Trophoblast cell (in vitro differentiated cells and primary cell): ENCODE measurements around the gene EIF2A.

Experiments used
- DNase-seq, 2 donors: peaks; one replicate each; pipeline ENCODE4 v3.0.0-alpha.2; 2016
- H2AFZ ChIP-seq: 2 replicates; pipeline ENCODE4 v1.6.1; 2013; ENCODE audit warnings: low read length, moderate library complexity, mild to moderate bottlenecking; ENCODE audit not compliant: insufficient read depth, poor library complexity
- H2AK5ac ChIP-seq: 2 replicates; pipeline ENCODE4 v1.6.1; 2013; ENCODE audit warnings: mild to moderate bottlenecking, low read length
- H2BK120ac ChIP-seq: 2 replicates; pipeline ENCODE4 v1.6.1; 2013; ENCODE audit warnings: low read length, mild to moderate bottlenecking, moderate library complexity; ENCODE audit not compliant: insufficient read depth, poor library complexity
- H2BK12ac ChIP-seq: 2 replicates; pipeline ENCODE4 v1.6.1; 2013; ENCODE audit warnings: mild to moderate bottlenecking, low read length, moderate library complexity
- H2BK5ac ChIP-seq: 2 replicates; pipeline ENCODE4 v1.6.1; 2013; ENCODE audit warnings: low read length, low read depth, moderate library complexity, mild to moderate bottlenecking; ENCODE audit not compliant: poor library complexity
- H3K14ac ChIP-seq: 2 replicates; pipeline ENCODE4 v1.6.1; 2013; ENCODE audit warnings: mild to moderate bottlenecking, low read length
- H3K18ac ChIP-seq: 2 replicates; pipeline ENCODE4 v1.6.1; 2013; ENCODE audit warnings: mild to moderate bottlenecking, low read length
- H3K23ac ChIP-seq: 2 replicates; pipeline ENCODE4 v1.6.1; 2013; ENCODE audit warnings: low read length
- H3K27ac ChIP-seq: 2 replicates; pipeline ENCODE4 v1.5.1; 2013; ENCODE audit warnings: low read depth, mild to moderate bottlenecking, inconsistent platforms, low read length, moderate library complexity
- H3K27me3 ChIP-seq: 2 replicates; pipeline ENCODE4 v1.6.1; 2013; ENCODE audit warnings: inconsistent platforms, mild to moderate bottlenecking, low read length, moderate library complexity; ENCODE audit not compliant: insufficient read depth
- H3K36me3 ChIP-seq, 2 experiments: 1 replicate in 1 of 2; 2 replicates in 1 of 2; pipeline ENCODE4 v1.6.1; 2013; ENCODE audit warnings: low read length in 2 of 2, mild to moderate bottlenecking in 2 of 2, moderate library complexity in 1 of 2; ENCODE audit not compliant: insufficient read depth in 2 of 2, control insufficient read depth in 1 of 2
- H3K4ac ChIP-seq: 2 replicates; pipeline ENCODE4 v1.6.1; 2013; ENCODE audit warnings: low read depth, mild to moderate bottlenecking, low read length, moderate library complexity
- H3K4me1 ChIP-seq, 2 experiments: 1 replicate in 1 of 2; 2 replicates in 1 of 2; pipeline ENCODE4 v1.6.1; 2013; ENCODE audit warnings: low read length in 2 of 2, mild to moderate bottlenecking in 2 of 2, moderate library complexity in 1 of 2; ENCODE audit not compliant: insufficient read depth in 2 of 2, control insufficient read depth in 1 of 2
- H3K4me2 ChIP-seq: 2 replicates; pipeline ENCODE4 v1.6.1; 2013; ENCODE audit warnings: inconsistent platforms, mild to moderate bottlenecking, low read length, moderate library complexity
- H3K4me3 ChIP-seq: 2 replicates; pipeline ENCODE4 v1.5.1; 2013; ENCODE audit warnings: mild to moderate bottlenecking, low read depth, low read length, inconsistent platforms
- H3K79me1 ChIP-seq: one replicate; pipeline ENCODE4 v1.6.1; 2013; ENCODE audit warnings: low read length
- H3K79me2 ChIP-seq: 2 replicates; pipeline ENCODE4 v1.6.1; 2013; ENCODE audit warnings: low read length, mild to moderate bottlenecking; ENCODE audit not compliant: control insufficient read depth, insufficient read depth, poor library complexity
- H3K9ac ChIP-seq: 2 replicates; pipeline ENCODE4 v1.6.1; 2013; ENCODE audit warnings: mild to moderate bottlenecking, low read length
- H3K9me3 ChIP-seq: 2 replicates; pipeline ENCODE4 v1.6.1; 2013; ENCODE audit warnings: low read depth, mild to moderate bottlenecking, control low read depth, inconsistent platforms, low read length; ENCODE audit not compliant: insufficient read depth
- H4K12ac ChIP-seq: 2 replicates; pipeline ENCODE4 v1.6.1; 2013; ENCODE audit warnings: low read depth, mild to moderate bottlenecking, low read length, moderate library complexity
- H4K8ac ChIP-seq: 2 replicates; pipeline ENCODE4 v1.6.1; 2013; ENCODE audit warnings: low read depth, mild to moderate bottlenecking, low read length, moderate library complexity
- H4K91ac ChIP-seq: one replicate; pipeline ENCODE4 v1.6.1; 2013; ENCODE audit warnings: low read depth, mild to moderate bottlenecking, low read length, moderate library complexity
- WGBS: extraction: QIAGEN DNeasy Blood & Tissue Kit; methylation state at CpG from one replicate; pipeline ENCODE4 v1.1.7; 2013; ENCODE audit warnings: missing lambda C conversion rate; ENCODE audit not compliant: insufficient read length, insufficient coverage; ENCODE audit errors: extremely low coverage; 5-methylcytosine and 5-hydroxymethylcytosine counted together

EIF2A gene

GRCh38 chr3:150605998-150606641 is 59.5 kb downstream of the EIF2A start:
- WGBS: no CpG with 5 or more reads among the region's 9 CpGs
- H3K23ac ChIP-seq: no peak overlapping the region
- H3K27me3 ChIP-seq: no peaks in the 10 kb centered on the region

GRCh38 chr3:150607267-150608065 is 60.9 kb downstream of the EIF2A start:
- H3K9ac ChIP-seq: no peak overlapping the region
- H3K27me3 ChIP-seq: no peaks in the 10 kb centered on the region
- H3K79me2 ChIP-seq: peaks cover 23% of the 10 kb centered on the region
- peaks cover 10% of the 10 kb centered on the region in 2 experiments for H3K36me3 ChIP-seq
- no peak overlapping the region for H3K27ac ChIP-seq
- H2BK12ac ChIP-seq: no peak overlapping the region
- WGBS: no CpG with 5 or more reads among the region's 8 CpGs
- H3K4me2 ChIP-seq: no peak overlapping the region
- H3K4ac ChIP-seq: peak overlapping the region; percentile 10
- no peak overlapping the region for H3K18ac ChIP-seq
- H3K4me3 ChIP-seq: no peak overlapping the region
- H2BK120ac ChIP-seq: no peak overlapping the region
- H3K79me1 ChIP-seq: peaks cover 9% of the 10 kb centered on the region
- H2BK5ac ChIP-seq: no peak overlapping the region
- no peak for DNase-seq
- H3K4me1 ChIP-seq: peaks cover 0 to 2% of the 10 kb centered on the region in 2 experiments
- no peaks in the 10 kb centered on the region for H3K9me3 ChIP-seq
- H4K91ac ChIP-seq: no peak overlapping the region
- no peak overlapping the region for H3K14ac ChIP-seq
- no peak overlapping the region for H3K23ac ChIP-seq
- H2AK5ac ChIP-seq: no peak overlapping the region
- H2AFZ ChIP-seq: no peak overlapping the region
- no peak overlapping the region for H4K12ac ChIP-seq
- no peak overlapping the region for H4K8ac ChIP-seq

More at GRCh38 chr3:150605998-150606641, 59.5 kb downstream of the EIF2A start:
- Histone ChIP-seq H2BK5ac (no peak overlapping the region), H2BK120ac (no peak overlapping the region), H3K4me3 (no peak overlapping the region), H3K9me3 (no peaks in the 10 kb centered on the region), H3K4ac (peak overlapping the region; percentile 95), H3K18ac (no peak overlapping the region), H4K8ac (no peak overlapping the region), H3K79me1 (peaks cover 10% of the 10 kb centered on the region), H2AK5ac (no peak overlapping the region), H3K27ac (no peak overlapping the region), H3K79me2 (peaks cover 21% of the 10 kb centered on the region), H3K14ac (no peak overlapping the region), H4K91ac (peak overlapping the region; percentile 13), H3K4me2 (no peak overlapping the region), H4K12ac (peak overlapping the region; percentile 61), H3K4me1 (peaks cover 2% of the 10 kb centered on the region in 2 experiments), H2AFZ (peak overlapping the region; percentile 77), H3K36me3 (peaks cover 3% of the 10 kb centered on the region in 2 experiments), H3K9ac (no peak overlapping the region), H2BK12ac (no peak overlapping the region)
- no peak for DNase-seq

GRCh38 chr3:150609988-150610387 is 63.4 kb downstream of the EIF2A start:
- H3K36me3 ChIP-seq: peaks cover 10% of the 10 kb centered on the region in 2 experiments
- no peak overlapping the region for H4K8ac ChIP-seq
- H4K12ac ChIP-seq: no peak overlapping the region
- no peak overlapping the region for H3K4me3 ChIP-seq
- no peak overlapping the region for H3K14ac ChIP-seq
- no peak overlapping the region for H3K23ac ChIP-seq
- no peak overlapping the region for H3K4ac ChIP-seq
- H4K91ac ChIP-seq: no peak overlapping the region
- H3K4me2 ChIP-seq: no peak overlapping the region
- no peaks in the 10 kb centered on the region for H3K79me1 ChIP-seq
- WGBS: no CpG with 5 or more reads among the region's 1 CpG
- H3K4me1 ChIP-seq: peaks cover 0 to 2% of the 10 kb centered on the region in 2 experiments
- H3K27ac ChIP-seq: no peak overlapping the region
- H3K79me2 ChIP-seq: peaks cover 12% of the 10 kb centered on the region
- H3K18ac ChIP-seq: no peak overlapping the region
- H2BK120ac ChIP-seq: no peak overlapping the region
- no peaks in the 10 kb centered on the region for H3K27me3 ChIP-seq
- H2AK5ac ChIP-seq: no peak overlapping the region
- no peak for DNase-seq
- no peak overlapping the region for H2BK12ac ChIP-seq
- H2AFZ ChIP-seq: no peak overlapping the region
- no peak overlapping the region for H2BK5ac ChIP-seq
- H3K9me3 ChIP-seq: no peaks in the 10 kb centered on the region
- H3K9ac ChIP-seq: no peak overlapping the region

- H2BK12ac ChIP-seq: no peak overlapping the region
- H2BK5ac ChIP-seq: no peak overlapping the region
- no CpG with 5 or more reads among the region's 1 CpG for WGBS
- no peak for DNase-seq
- H3K9me3 ChIP-seq: no peaks in the 10 kb centered on the region
- H4K12ac ChIP-seq: no peak overlapping the region
- no peak overlapping the region for H3K9ac ChIP-seq
- H3K14ac ChIP-seq: no peak overlapping the region
- H3K4me2 ChIP-seq: no peak overlapping the region
- peaks cover 12% of the 10 kb centered on the region for H3K79me2 ChIP-seq
- H2BK120ac ChIP-seq: no peak overlapping the region
- no peaks in the 10 kb centered on the region for H3K27me3 ChIP-seq
- H3K18ac ChIP-seq: no peak overlapping the region
- no peaks in the 10 kb centered on the region for H3K79me1 ChIP-seq
- peak overlapping the region; percentile 33 for H3K4ac ChIP-seq
- no peak overlapping the region for H4K91ac ChIP-seq
- peaks cover 0 to 2% of the 10 kb centered on the region in 2 experiments for H3K4me1 ChIP-seq
- no peak overlapping the region for H3K23ac ChIP-seq
- no peak overlapping the region for H3K4me3 ChIP-seq
- peaks cover 10% of the 10 kb centered on the region in 2 experiments for H3K36me3 ChIP-seq
- H4K8ac ChIP-seq: no peak overlapping the region
- no peak overlapping the region for H2AFZ ChIP-seq
- no peak overlapping the region for H2AK5ac ChIP-seq
- no peak overlapping the region for H3K27ac ChIP-seq
These were observed 64.2 kb downstream of the EIF2A start for GRCh38 chr3:150610785-150611184.
